Sigmoid colon (tissue), 7 donors: ENCODE measurements around the gene MYH9. TPM values are rescaled to one million over a fixed set of nuclear protein-coding genes. Genes with fewer than 3 reads are reported as not detected.

Source experiments
- DNase-seq: peaks from one replicate; pipeline ENCODE4 v3.0.0-alpha.2; 2019
- H3K27ac ChIP-seq, 4 donors: fragments of 200-600 bp; sonication (generic); one replicate each; pipeline ENCODE4 v1.5.1; 2016 to 2019; ENCODE audit warnings: mild to moderate bottlenecking in 1 of 4
- H3K27me3 ChIP-seq, 3 donors: fragments of 200-600 bp; sonication (generic); one replicate each; pipeline ENCODE4 v1.5.1; 2019; ENCODE audit warnings: mild to moderate bottlenecking in 1 of 3
- H3K36me3 ChIP-seq, 4 donors: fragments of 200-600 bp; sonication (generic); one replicate each; pipeline ENCODE4 v1.5.1; 2016 to 2019
- H3K4me1 ChIP-seq, 4 donors: fragments of 200-600 bp; sonication (generic); one replicate each; pipeline ENCODE4 v1.5.1; 2017 to 2019
- H3K4me3 ChIP-seq, 4 donors: fragments of 200-600 bp; sonication (generic); one replicate each; pipeline ENCODE4 v1.5.1; 2017 to 2019; ENCODE audit warnings: mild to moderate bottlenecking in 2 of 4, moderate library complexity in 1 of 4
- H3K9me3 ChIP-seq, 4 donors: fragments of 200-600 bp in 3 of 4; sonication (generic) in 3 of 4; one replicate each; pipeline versions ENCODE4 v1.5.1 to v1.6.1; 2013 to 2019
- EP300 ChIP-seq, 4 donors: sonication (generic); formaldehyde crosslinking; IDR thresholded peaks; one replicate each; pipeline ENCODE4 v1.6.1; 2017; ENCODE audit warnings: antibody characterized with exemption in 4 of 4
- POLR2A ChIP-seq, 2 donors: fragments of 450-650 bp; IDR thresholded peaks; one replicate each; pipeline ENCODE4 v1.6.1; 2016; ENCODE audit warnings: antibody characterized with exemption in 2 of 2, mild to moderate bottlenecking in 2 of 2, moderate library complexity in 2 of 2
- POLR2AphosphoS5 ChIP-seq, 4 donors: sonication (generic); formaldehyde crosslinking; IDR thresholded peaks; one replicate each; pipeline ENCODE4 v1.6.1; 2017; ENCODE audit warnings: antibody characterized with exemption in 4 of 4
- WGBS, 2 donors: extraction: QIAGEN DNeasy Blood & Tissue Kit; methylation state at CpG; one replicate each; pipeline ENCODE4 v1.1.7; 2013; 5-methylcytosine and 5-hydroxymethylcytosine counted together
- intact Hi-C: fragments of 100-400 bp; cut with DNase I; formaldehyde crosslinking; loops from one replicate; pipeline ENCODE4 v1.15.1; 2023
- polyA plus RNA-seq, 3 donors: library from polyadenylated mRNA; stranded (reverse); fragments of 200-250 nt; gene quantifications; one replicate each; pipeline ENCODE4 v1.2.3, GENCODE V29; 2013
- total RNA-seq, 4 donors: library from RNA; depleted of rRNA; stranded (reverse); fragments of >200 nt; gene quantifications; one replicate each; pipeline ENCODE4 v1.1.0, GENCODE V29; 2016
- TF ChIP-seq, protein P1 (sequence below), 4 experiments: fragments of 450-650 bp in 3 of 4; fragments of 200-600 bp in 1 of 4; IDR thresholded peaks; one replicate each; pipeline ENCODE4 v1.5.1; 2016 to 2019; ENCODE audit warnings: antibody characterized with exemption in 4 of 4, mild to moderate bottlenecking in 3 of 4, moderate library complexity in 2 of 4
- donor health status: healthy with polysubstance abuse.
- donor health status: Bipolar disorder and iron deficiency.
- donor health status: healthy.

The MYH9 gene
- total and polyA plus RNA-seq, 7 donors, result 63.7 to 307 (median 182) TPM

DNA sequence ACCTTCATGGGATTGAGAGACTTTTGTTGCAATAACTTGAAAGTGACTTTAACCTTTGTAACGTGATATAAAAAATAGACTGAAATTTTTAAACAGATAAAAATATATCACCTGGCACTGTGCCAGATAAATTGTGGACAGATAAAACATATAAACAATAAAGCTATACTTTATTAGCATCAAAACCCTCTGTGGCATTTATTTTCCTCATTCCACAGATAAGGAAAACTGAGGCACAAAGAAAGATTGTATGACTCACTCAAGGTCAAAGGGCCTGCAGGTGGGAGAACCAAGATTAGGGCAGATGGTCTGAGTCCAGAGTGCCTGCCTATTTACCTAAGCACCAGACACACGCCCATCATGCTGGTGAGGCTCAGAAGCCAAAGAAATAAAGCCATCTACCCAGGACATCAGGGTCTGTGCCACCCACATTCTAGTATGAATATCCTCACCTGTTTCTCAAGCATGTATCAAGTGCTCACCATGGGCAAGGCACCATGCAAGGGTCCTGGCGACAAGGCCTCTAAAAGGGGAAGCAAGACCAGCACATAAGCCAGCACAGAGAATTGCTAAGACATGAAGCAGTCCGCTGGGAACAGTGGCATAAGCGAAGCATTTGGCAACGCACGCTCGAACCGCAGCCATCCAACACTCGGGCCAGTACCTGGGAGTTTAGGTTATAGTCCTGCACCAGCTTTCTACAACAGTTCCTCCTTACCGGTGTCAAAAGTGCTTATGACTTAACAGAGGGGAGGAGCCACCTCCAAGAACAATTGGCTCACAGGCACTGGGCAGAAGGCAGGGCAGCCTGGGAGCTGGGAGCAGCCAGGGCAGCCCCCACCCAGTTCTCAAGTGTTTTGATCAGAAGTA, 17.6 kb downstream of the MYH9 start:
- peak; percentile 86 for DNase-seq

DNA sequence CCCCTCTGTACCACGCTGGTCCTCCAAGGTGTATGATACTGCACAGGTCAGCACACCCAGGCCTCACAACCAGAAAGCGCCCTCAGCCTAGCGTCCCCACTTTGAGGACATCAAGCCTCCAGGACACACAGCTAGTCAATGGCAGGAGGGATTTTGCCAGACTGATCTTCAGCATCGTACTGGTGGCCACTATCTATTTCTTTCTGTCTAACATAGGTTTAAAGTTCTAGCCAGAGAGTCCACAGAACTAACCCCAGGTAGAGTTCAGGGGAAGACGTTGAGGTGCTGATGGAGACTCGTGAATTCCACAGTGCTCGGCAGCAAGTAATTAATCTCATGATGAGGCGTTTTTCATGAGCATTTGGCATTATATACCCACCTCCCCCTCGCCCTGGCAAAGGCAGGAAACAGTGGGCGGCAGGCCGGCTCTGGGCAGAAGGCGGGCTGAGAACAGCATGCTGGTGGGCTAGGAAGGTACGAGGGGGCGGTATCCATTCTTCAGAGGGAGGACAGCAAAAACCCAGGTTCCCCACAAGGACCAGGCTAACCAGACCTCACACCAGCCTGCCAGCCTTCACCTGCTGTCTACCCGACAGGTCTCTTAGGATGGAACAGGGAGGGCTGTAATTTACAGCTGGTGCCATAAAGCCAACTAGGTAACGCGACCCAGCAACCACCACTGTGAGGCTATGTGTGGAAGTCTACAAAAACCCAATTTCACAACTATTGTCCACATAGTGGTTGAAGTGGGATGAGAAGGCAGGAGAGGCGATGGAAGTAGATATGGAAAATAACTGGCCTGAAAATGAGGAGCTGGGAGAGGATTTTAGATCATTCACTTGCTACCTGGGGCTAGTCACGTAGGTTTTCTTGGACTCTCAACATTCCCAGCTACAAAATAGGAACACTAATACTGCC, 18.5 kb downstream of the MYH9 start:
- no peak for DNase-seq
- Histone ChIP-seq H3K27ac (peak overlapping the region; percentile 98 to 100 (median 100)), H3K36me3 (peaks cover 0 to 5% (median 0%) of the 10 kb centered on the region in 4 donors), H3K27me3 (no peaks in the 10 kb centered on the region), H3K9me3 (no peaks in the 10 kb centered on the region), H3K4me3 (peak overlapping the region in 3 of 4 donors; percentile 4 to 20 (median 18)), H3K4me1 (peaks cover 3 to 100% (median 100%) of the 10 kb centered on the region in 4 donors)
- 24 to 34% methylated on average over 19 of the region's 19 CpGs for WGBS, 2 donors
- no peak for TF ChIP-seq EP300 (IDR thresholded peaks at IDR 0.05)
- TF ChIP-seq, protein P1, sequence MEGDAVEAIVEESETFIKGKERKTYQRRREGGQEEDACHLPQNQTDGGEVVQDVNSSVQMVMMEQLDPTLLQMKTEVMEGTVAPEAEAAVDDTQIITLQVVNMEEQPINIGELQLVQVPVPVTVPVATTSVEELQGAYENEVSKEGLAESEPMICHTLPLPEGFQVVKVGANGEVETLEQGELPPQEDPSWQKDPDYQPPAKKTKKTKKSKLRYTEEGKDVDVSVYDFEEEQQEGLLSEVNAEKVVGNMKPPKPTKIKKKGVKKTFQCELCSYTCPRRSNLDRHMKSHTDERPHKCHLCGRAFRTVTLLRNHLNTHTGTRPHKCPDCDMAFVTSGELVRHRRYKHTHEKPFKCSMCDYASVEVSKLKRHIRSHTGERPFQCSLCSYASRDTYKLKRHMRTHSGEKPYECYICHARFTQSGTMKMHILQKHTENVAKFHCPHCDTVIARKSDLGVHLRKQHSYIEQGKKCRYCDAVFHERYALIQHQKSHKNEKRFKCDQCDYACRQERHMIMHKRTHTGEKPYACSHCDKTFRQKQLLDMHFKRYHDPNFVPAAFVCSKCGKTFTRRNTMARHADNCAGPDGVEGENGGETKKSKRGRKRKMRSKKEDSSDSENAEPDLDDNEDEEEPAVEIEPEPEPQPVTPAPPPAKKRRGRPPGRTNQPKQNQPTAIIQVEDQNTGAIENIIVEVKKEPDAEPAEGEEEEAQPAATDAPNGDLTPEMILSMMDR (IDR thresholded peaks at IDR 0.05), result no peak
- intact Hi-C loops, result no loop called here

More for the DNA sequence above, 17.6 kb downstream of the MYH9 start:
- Histone ChIP-seq H3K4me3 (peak overlapping the region in 3 of 4 donors; percentile 19 to 23 (median 21)), H3K27me3 (no peaks in the 10 kb centered on the region), H3K27ac (peak overlapping the region; percentile 98 to 100 (median 100)), H3K36me3 (peaks cover 0 to 5% (median under 1%) of the 10 kb centered on the region in 4 donors), H3K9me3 (no peaks in the 10 kb centered on the region), H3K4me1 (peaks cover 3 to 100% (median 100%) of the 10 kb centered on the region in 4 donors)
- intact Hi-C loops, result loop anchor here (2.0 to 5.0 kb wide), 2 partner anchors 19 to 102 kb away; no protein-coding TSS in a partner anchor
- TF ChIP-seq, protein P1 (IDR thresholded peaks at IDR 0.05), result no peak
- TF ChIP-seq EP300 (IDR thresholded peaks at IDR 0.05), result no peak
- peak in 1 of 2 donors; percentile 19 for TF ChIP-seq POLR2A (IDR thresholded peaks at IDR 0.05)
- peak in 3 of 4 donors; percentile 60 to 76 (median 71) for TF ChIP-seq POLR2AphosphoS5 (IDR thresholded peaks at IDR 0.05)
- WGBS, 2 donors, result 8 to 22% methylated on average over 11 of the region's 11 CpGs

DNA sequence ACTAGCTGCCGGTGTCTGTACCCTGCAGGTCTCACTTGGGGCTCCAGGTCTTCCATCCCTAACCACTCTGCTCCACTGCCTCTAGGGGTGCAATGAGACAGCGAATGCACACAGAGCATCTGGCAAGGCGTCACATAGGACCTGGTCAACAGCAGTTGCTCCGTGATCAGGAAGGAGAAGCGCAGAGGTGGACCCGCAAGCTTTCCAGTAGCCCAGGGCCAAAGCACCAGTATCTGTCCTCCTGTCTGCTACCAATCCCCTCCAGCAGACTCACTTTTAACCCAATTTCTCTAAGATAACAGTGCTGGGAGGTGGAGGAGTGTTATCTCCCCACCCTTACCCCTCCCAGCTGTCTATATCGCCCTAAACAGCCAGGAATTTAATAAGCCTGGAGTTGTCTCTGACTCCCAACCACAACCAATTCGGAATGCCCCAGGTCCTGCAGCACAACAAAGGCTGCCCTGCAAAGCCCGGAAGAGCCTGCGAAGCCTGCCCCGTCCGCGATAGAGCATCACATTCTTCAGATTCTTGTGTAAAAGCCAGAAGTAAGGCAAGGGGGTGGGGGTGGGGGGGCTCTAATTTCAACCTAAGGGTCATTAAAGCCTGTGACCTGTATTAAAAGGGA, 19.3 kb downstream of the MYH9 start:
- peaks cover 3 to 100% (median 100%) of the 10 kb centered on the region in 4 donors for H3K4me1 ChIP-seq
- intact Hi-C loops, result no loop called here
- 23 to 47% methylated on average over 13 of the region's 13 CpGs for WGBS, 2 donors
- H3K4me3 ChIP-seq, result peak overlapping the region in 3 of 4 donors; percentile 4 to 20 (median 18)
- no peaks in the 10 kb centered on the region for H3K9me3 ChIP-seq
- H3K27ac ChIP-seq, result peak overlapping the region; percentile 98 to 100 (median 100)
- no peak for DNase-seq
- peaks cover 0 to 5% (median 2%) of the 10 kb centered on the region in 4 donors for H3K36me3 ChIP-seq
- H3K27me3 ChIP-seq, result no peaks in the 10 kb centered on the region
- TF ChIP-seq, protein P1 (IDR thresholded peaks at IDR 0.05), result peak in 2 of 4 experiments; percentile 22 to 27
- TF ChIP-seq POLR2A (IDR thresholded peaks at IDR 0.05), result no peak

DNA sequence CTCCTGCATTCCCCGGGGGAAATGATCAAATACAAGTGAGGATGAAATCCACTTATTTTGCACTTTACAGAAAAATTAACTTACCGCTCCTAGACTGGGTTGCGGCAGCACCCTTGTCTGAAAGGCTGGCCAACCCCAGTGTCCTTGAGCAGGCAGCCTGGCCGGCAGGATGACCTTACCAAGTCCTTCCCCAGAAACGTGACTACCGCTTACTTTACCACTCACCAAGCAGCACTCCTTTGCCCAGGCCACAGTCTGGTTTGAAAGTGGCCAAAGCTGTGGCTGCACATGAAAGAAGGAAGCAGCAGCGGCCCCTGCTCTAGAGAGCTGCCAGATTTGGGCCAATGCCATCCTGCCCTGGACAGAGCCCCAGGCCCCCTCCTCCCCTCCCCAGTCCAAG, 20.3 kb downstream of the MYH9 start:
- Histone ChIP-seq H3K4me3 (peak overlapping the region in 3 of 4 donors; percentile 18 to 30 (median 26)), H3K36me3 (peaks cover 0 to 5% (median 2%) of the 10 kb centered on the region in 4 donors), H3K27ac (peak overlapping the region; percentile 98 to 100 (median 100)), H3K27me3 (no peaks in the 10 kb centered on the region), H3K4me1 (peaks cover 3 to 100% (median 100%) of the 10 kb centered on the region in 4 donors), H3K9me3 (no peaks in the 10 kb centered on the region)
- TF ChIP-seq, protein P1 (IDR thresholded peaks at IDR 0.05), result no peak
- TF ChIP-seq EP300 (IDR thresholded peaks at IDR 0.05) (no peak), POLR2AphosphoS5 (IDR thresholded peaks at IDR 0.05) (peak in 2 of 4 donors; percentile 4 to 5), POLR2A (IDR thresholded peaks at IDR 0.05) (no peak)
- intact Hi-C loops, result no loop called here
- 52 to 55% methylated on average over 7 of the region's 7 CpGs for WGBS, 2 donors
- no peak for DNase-seq
